Loucy (cell line): Measurements from ENCODE around the gene IQSEC2.

Experiments used
- H2AFZ ChIP-seq: fragments of 200-600 bp; sonication (generic); 2 replicates; pipeline ENCODE4 v1.6.0; 2016; ENCODE audit warnings: antibody characterized with exemption, mild to moderate bottlenecking, low read length, moderate library complexity
- H3F3A ChIP-seq: fragments of 200-600 bp; 2 replicates; pipeline ENCODE4 v1.6.0; 2016; ENCODE audit warnings: antibody characterized with exemption, low read depth, mild to moderate bottlenecking
- H3K27me3 ChIP-seq: fragments of 200-600 bp; sonication (generic); 2 replicates; pipeline ENCODE4 v1.6.1; 2014; ENCODE audit warnings: low read length, mild to moderate bottlenecking; ENCODE audit not compliant: insufficient read depth, poor library complexity, severe bottlenecking
- H3K36me3 ChIP-seq: fragments of 200-600 bp; sonication (generic); 2 replicates; pipeline ENCODE4 v1.6.1; 2016; ENCODE audit warnings: low read length; ENCODE audit not compliant: insufficient read depth
- H3K4me1 ChIP-seq: fragments of 200-600 bp; sonication (generic); 2 replicates; pipeline ENCODE4 v1.5.1; 2014; ENCODE audit warnings: low read length, mild to moderate bottlenecking; ENCODE audit not compliant: insufficient read depth, poor library complexity, severe bottlenecking
- H3K4me2 ChIP-seq: fragments of 200-600 bp; sonication (generic); 2 replicates; pipeline ENCODE4 v1.6.0; 2014; ENCODE audit warnings: antibody characterized with exemption, low read length, low read depth, mild to moderate bottlenecking; ENCODE audit not compliant: poor library complexity, severe bottlenecking
- H3K4me3 ChIP-seq: fragments of 200-600 bp; sonication (generic); 2 replicates; pipeline ENCODE4 v1.5.1; 2014; ENCODE audit warnings: low read length, mild to moderate bottlenecking, mixed read lengths; ENCODE audit not compliant: poor library complexity, severe bottlenecking
- H3K79me2 ChIP-seq: fragments of 200-600 bp; sonication (generic); 2 replicates; pipeline ENCODE4 v1.6.1; 2014; ENCODE audit warnings: low read length; ENCODE audit not compliant: insufficient read depth
- H3K9ac ChIP-seq: fragments of 200-600 bp; sonication (generic); 2 replicates; pipeline ENCODE4 v1.6.0; 2014; ENCODE audit warnings: mild to moderate bottlenecking, low read depth, low read length, moderate library complexity; ENCODE audit not compliant: poor library complexity, severe bottlenecking
- H3K9me2 ChIP-seq: fragments of 200-600 bp; sonication (generic); replicated peaks from 2 replicates; pipeline ENCODE4 v1.6.1; 2016; ENCODE audit warnings: low read depth, low read length, mixed read lengths
- H3K9me3 ChIP-seq: fragments of 200-600 bp; sonication (generic); 2 replicates; pipeline ENCODE4 v1.6.1; 2014; ENCODE audit warnings: mild to moderate bottlenecking, antibody characterized with exemption, low read length, low read depth; ENCODE audit not compliant: insufficient read depth
- H4K20me1 ChIP-seq: fragments of 200-600 bp; sonication (generic); 2 replicates; pipeline ENCODE4 v1.6.0; 2014; ENCODE audit warnings: antibody characterized with exemption, low read length, mild to moderate bottlenecking; ENCODE audit not compliant: insufficient read depth, poor library complexity, severe bottlenecking
- EZH2phosphoT487 ChIP-seq: fragments of 200-600 bp; IDR thresholded peaks from 2 replicates; pipeline ENCODE4 v1.6.1; 2018; ENCODE audit warnings: antibody characterized with exemption, mild to moderate bottlenecking, moderate library complexity, borderline replicate concordance
- TF ChIP-seq, protein P1 (sequence below): fragments of 200-600 bp; sonication (generic); conservative IDR thresholded peaks from 2 replicates; pipeline ENCODE4 v1.5.1; 2014; ENCODE audit warnings: mild to moderate bottlenecking, antibody characterized with exemption, low read length

Gene IQSEC2

DNA sequence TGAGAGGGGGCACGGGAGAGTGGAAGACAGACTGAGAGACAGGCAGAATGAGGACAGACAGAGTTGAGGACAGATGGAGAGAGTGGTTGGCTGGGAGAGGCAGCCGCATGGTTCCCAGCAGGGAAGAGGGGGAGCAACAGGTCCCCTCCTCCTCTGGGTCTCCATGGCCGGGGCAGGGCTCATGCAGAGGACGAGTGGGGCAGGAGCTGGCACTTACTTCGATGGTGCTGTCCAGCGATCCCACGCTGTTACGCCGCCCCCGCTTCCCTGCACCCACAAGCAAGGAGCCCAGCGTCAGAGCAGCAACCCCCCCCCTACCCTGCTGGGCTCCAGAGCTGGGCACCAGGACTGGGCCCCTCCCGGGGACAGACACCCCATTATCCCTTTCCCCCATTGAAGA is 45.8 kb downstream of the IQSEC2 start:
- no peak overlapping the region for H2AFZ ChIP-seq
- no peaks in the 10 kb centered on the region for H3K4me1 ChIP-seq
- H3K9me3 ChIP-seq, result no peaks in the 10 kb centered on the region
- no peaks in the 10 kb centered on the region for H3F3A ChIP-seq
- no peaks in the 10 kb centered on the region for H3K27me3 ChIP-seq
- no peaks in the 10 kb centered on the region for H3K36me3 ChIP-seq
- H3K9me2 ChIP-seq, result no peaks in the 10 kb centered on the region
- TF ChIP-seq, protein P1, sequence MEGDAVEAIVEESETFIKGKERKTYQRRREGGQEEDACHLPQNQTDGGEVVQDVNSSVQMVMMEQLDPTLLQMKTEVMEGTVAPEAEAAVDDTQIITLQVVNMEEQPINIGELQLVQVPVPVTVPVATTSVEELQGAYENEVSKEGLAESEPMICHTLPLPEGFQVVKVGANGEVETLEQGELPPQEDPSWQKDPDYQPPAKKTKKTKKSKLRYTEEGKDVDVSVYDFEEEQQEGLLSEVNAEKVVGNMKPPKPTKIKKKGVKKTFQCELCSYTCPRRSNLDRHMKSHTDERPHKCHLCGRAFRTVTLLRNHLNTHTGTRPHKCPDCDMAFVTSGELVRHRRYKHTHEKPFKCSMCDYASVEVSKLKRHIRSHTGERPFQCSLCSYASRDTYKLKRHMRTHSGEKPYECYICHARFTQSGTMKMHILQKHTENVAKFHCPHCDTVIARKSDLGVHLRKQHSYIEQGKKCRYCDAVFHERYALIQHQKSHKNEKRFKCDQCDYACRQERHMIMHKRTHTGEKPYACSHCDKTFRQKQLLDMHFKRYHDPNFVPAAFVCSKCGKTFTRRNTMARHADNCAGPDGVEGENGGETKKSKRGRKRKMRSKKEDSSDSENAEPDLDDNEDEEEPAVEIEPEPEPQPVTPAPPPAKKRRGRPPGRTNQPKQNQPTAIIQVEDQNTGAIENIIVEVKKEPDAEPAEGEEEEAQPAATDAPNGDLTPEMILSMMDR, result no peak
- no peak for TF ChIP-seq EZH2phosphoT487
- H4K20me1 ChIP-seq, result no peaks in the 10 kb centered on the region
- H3K9ac ChIP-seq, result no peak overlapping the region
- no peak overlapping the region for H3K4me3 ChIP-seq
- no peak overlapping the region for H3K4me2 ChIP-seq
- no peaks in the 10 kb centered on the region for H3K79me2 ChIP-seq

GRCh38 chrX:53234484-53234883 is 46.9 kb downstream of the IQSEC2 start:
- Histone ChIP-seq H3K4me1 (no peaks in the 10 kb centered on the region), H3K27me3 (no peaks in the 10 kb centered on the region), H3K9ac (no peak overlapping the region), H3K79me2 (no peaks in the 10 kb centered on the region), H2AFZ (no peak overlapping the region), H4K20me1 (no peaks in the 10 kb centered on the region), H3F3A (no peaks in the 10 kb centered on the region), H3K4me3 (no peak overlapping the region), H3K9me3 (no peaks in the 10 kb centered on the region), H3K4me2 (no peak overlapping the region), H3K36me3 (no peaks in the 10 kb centered on the region), H3K9me2 (no peaks in the 10 kb centered on the region)
- TF ChIP-seq EZH2phosphoT487, result no peak
- TF ChIP-seq, protein P1, result no peak

GRCh38 chrX:53233536-53233935 is 47.8 kb downstream of the IQSEC2 start:
- Histone ChIP-seq H3F3A (no peaks in the 10 kb centered on the region), H3K27me3 (no peaks in the 10 kb centered on the region), H3K4me1 (no peaks in the 10 kb centered on the region), H4K20me1 (no peaks in the 10 kb centered on the region), H3K4me2 (no peak overlapping the region), H3K4me3 (no peak overlapping the region), H3K79me2 (no peaks in the 10 kb centered on the region), H3K9me2 (no peaks in the 10 kb centered on the region), H3K9me3 (no peaks in the 10 kb centered on the region), H2AFZ (no peak overlapping the region), H3K36me3 (no peaks in the 10 kb centered on the region), H3K9ac (no peak overlapping the region)
- TF ChIP-seq, protein P1, result no peak
- no peak for TF ChIP-seq EZH2phosphoT487
